AG04449 (cell line): Measurements from ENCODE around the gene GABRB2.

Experiments
- CTCF ChIA-PET: fragments of 350-600 bp; formaldehyde crosslinking; extraction: SDS; loops from one replicate; lab custom pipeline; 2021; ENCODE audit warnings: antibody characterized with exemption; lab: Yijun Ruan, JAX
- POLR2A ChIA-PET: fragments of 400-600, 350-600 bp; formaldehyde crosslinking; extraction: SDS; loops from one replicate; lab custom pipeline; 2020; ENCODE audit warnings: antibody characterized with exemption, inconsistent platforms; lab: Yijun Ruan, JAX
- DNase-seq: peaks from one replicate; pipeline ENCODE4 v3.0.0-alpha.2; 2010; ENCODE audit warnings: low read depth, low spot score
- H3K4me3 ChIP-seq: 2 replicates; pipeline ENCODE4 v1.5.1; 2011; ENCODE audit warnings: low read depth, mild to moderate bottlenecking, control low read depth, low read length
- CTCF ChIP-seq: IDR thresholded peaks from one replicate; pipeline ENCODE4 v1.5.1; 2011; ENCODE audit warnings: mild to moderate bottlenecking, moderate library complexity, low read length, control low read depth, inconsistent platforms; ENCODE audit not compliant: insufficient read depth; ENCODE audit errors: missing control alignments

GABRB2 gene

GRCh38 chr5:161414896-161415295 is 131.6 kb downstream of the GABRB2 start:
- no peak overlapping the region for H3K4me3 ChIP-seq
- no peak for DNase-seq
- CTCF ChIA-PET, result no interaction called here
- POLR2A ChIA-PET, result no interaction called here
- TF ChIP-seq CTCF, result no peak

GRCh38 chr5:161414037-161414436 is 132.5 kb downstream of the GABRB2 start:
- POLR2A ChIA-PET, result no interaction called here
- DNase-seq, result no peak
- H3K4me3 ChIP-seq, result no peak overlapping the region
- no peak for TF ChIP-seq CTCF
- CTCF ChIA-PET, result no interaction called here

GRCh38 chr5:161412792-161413191 is 133.7 kb downstream of the GABRB2 start:
- DNase-seq, result no peak
- POLR2A ChIA-PET, result no interaction called here
- CTCF ChIA-PET, result no interaction called here
- no peak overlapping the region for H3K4me3 ChIP-seq
- no peak for TF ChIP-seq CTCF

GRCh38 chr5:161411156-161411555 is 135.4 kb downstream of the GABRB2 start:
- POLR2A ChIA-PET, result no interaction called here

GRCh38 chr5:161410640-161411039 is 135.9 kb downstream of the GABRB2 start:
- TF ChIP-seq CTCF, result no peak
- ChIA-PET CTCF (no interaction called here), POLR2A (no interaction called here)
- no peak for DNase-seq
- H3K4me3 ChIP-seq, result no peak overlapping the region

More at GRCh38 chr5:161411156-161411555, 135.4 kb downstream of the GABRB2 start:
- CTCF ChIA-PET, result no interaction called here
- TF ChIP-seq CTCF, result no peak
- H3K4me3 ChIP-seq, result no peak overlapping the region
- DNase-seq, result no peak

GRCh38 chr5:161409471-161409870 is 137.1 kb downstream of the GABRB2 start:
- ChIA-PET CTCF (no interaction called here), POLR2A (no interaction called here)
- no peak for TF ChIP-seq CTCF
- no peak for DNase-seq
- H3K4me3 ChIP-seq, result no peak overlapping the region
